Stimulated activated naive CD8-positive, alpha-beta T cell treated with anti-CD3 and anti-CD28 coated beads, Interleukin-15, Interleukin-2, amounts not matched to agents 100 U/mL and 50 U/mL, for 24 hours (primary cell): ENCODE data around the gene RGS9BP.
A peak's percentile ranks its signal among the peaks of the same experiment; 100 is the strongest.
"Not testable (repeated sequence)": the region's sequence is repeated elsewhere in the genome, so short reads cannot be mapped to it uniquely, and the experiment has no call there.

ENCODE experiments used
- ATAC-seq: fragments of 150-1000 bp; cut with Tn5 transposase; one replicate; pipeline ENCODE4 v1.10.0; 2021
- DNase-seq: peaks from one replicate; pipeline ENCODE4 v3.0.0; 2021

RGS9BP gene

DNA sequence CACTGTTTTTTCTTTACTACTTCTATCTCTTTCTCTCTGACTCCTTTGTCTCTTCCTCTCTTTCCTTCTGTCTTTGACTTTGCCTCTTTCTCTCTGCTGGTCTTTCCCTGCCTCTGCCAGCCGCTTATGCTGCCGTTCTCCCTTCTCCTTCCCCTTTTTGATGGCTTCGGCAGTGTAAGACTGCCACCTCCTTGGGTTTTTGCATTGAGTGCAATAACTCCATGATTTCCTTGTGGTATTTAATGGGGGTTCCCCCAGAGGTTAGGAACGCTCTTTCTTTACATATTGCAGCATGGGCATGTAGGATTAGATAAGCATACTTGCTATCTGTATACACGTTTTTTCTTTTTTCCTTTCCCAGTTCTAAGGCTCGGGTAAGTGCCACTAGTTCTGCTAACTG lies 19.9 kb downstream of the RGS9BP start:
- not testable (repeated sequence) for DNase-seq, ATAC-seq

DNA sequence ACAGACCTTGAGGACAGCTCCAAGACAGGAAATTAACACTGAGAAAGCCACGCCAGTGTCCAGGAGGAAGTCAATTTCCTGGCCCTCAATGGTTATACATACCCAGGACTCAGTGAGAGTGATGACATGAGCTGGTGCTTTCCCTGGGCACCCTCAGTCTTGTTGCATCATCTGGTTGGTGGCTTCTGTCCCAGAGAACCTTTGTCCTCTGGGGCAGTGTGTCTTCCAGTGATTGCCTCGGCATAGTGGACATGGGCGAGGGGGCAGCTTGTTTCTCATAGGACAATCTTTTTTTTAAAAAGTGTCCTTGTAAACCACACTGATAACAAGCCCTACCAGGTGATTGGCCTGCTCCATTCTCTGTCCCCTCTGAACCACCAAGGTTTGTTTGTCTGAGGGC lies 21.1 kb downstream of the RGS9BP start:
- DNase-seq, ATAC-seq: not testable (repeated sequence)

DNA sequence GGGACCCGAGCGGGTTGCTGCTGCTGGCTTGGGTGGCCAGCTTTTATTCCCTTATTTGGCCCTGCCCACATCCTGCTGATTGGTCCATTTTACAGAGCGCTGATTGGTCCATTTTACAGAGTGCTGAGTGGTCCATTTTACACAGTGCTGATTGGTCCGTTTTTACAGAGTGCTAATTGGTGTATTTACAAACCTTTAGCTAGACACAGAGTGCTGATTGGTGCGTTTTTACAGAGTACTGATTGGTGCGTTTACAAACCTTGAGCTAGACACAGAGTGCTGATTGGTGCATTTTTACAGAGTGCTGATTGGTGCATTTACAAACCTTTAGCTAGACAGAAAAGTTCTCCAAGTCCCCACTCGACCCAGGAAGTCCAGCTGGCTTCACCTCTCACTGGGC lies 24.5 kb downstream of the RGS9BP start:
- not testable (repeated sequence) for ATAC-seq, DNase-seq

DNA sequence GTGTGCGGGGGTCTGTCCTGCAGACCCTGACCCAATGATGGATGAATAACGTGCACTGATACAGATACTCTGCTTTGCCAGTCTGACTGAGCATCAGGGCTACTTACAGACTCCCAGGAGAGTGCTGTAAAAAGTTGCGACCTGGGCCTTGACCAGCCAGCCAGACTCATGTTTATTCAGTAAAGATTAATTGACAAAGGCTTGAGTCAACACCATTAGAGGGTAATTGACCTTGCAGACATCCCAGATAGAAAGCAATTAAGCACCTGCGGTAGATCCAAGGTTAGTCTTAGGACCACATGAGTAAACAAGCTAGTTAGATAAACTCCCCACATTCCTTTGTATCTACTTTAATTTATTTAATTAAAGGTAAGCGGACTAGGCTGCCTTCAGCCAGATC lies 26.4 kb downstream of the RGS9BP start:
- ATAC-seq (no peak), DNase-seq (no peak)

DNA sequence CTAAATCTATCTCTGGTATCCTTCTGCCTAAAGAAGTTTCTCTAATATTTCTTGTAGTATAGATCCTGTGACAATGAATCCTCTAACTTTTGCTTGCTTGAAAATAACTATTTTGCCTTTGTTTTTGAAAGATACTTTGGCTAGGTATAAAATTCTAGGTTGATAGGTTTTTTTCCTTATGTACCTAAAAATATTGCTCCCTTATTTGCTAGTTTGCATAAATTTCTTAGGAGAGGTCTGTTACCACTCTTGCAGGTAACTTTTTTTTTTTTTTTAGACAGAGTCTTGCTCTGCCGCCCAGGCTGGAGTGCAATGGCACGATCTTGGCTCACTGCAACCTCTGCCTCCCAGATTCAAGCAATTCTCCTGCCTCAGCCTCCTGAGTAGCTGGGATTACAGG lies 28.4 kb downstream of the RGS9BP start:
- not testable (repeated sequence) for ATAC-seq, DNase-seq

DNA sequence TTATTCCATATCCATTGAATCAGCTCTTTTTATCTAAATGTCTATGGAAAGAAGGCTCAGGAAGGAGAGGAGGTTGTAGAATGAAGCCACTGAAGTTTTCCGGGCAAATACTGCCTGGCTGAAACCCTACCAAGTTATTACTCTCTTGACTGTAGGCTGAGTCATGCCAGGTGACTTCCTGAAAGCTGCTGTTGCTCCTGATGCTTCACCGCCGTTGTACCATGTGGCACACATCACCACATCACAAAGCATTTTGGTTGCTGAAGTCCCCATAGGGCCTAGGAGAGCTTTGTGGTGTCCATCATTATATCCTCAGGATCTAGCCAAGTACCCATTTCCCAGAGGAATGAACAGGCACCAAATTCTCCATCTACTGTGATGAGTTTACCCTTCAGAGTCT lies 32.8 kb downstream of the RGS9BP start:
- DNase-seq (peak; percentile 19), ATAC-seq (peak; percentile 82)

DNA sequence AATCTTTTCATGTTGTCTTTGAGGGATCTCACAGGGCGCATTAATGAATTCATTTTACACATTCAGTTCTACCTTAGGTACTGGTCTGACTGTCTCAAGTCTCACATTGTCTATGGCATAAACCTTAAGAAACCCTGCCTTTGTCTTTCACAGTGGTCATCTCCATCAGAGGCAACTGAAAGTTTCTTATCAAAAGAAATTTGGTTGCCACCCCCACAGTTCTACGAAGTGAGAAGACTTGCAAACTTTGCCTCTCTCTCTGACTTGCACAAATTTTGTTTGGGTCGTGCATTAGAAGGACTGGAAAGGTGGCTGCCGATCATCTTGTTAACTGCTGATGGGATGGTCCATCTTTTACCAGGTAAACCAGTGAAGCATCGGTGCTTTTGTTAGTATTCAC lies 33.4 kb downstream of the RGS9BP start:
- ATAC-seq, result no peak
- DNase-seq, result no peak

DNA sequence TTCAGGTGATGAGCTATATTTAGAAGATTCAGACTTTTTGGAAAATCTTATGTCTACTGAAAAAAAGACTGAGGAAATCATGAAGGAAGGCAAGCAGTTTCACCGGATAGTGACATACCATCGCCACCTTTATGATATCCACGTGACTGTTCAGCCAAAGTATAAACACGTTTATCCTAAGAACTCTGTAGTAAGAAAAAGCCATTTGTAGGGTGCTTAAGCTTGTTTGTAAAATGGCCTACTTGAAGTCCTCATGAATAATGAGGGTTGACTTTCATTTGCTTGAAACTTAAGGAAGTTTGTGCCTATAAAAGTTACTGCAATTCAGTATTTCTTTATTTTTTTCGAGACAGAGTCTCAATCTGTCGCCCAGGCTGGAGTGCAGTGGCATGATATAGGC lies 36.1 kb downstream of the RGS9BP start:
- no peak for ATAC-seq

DNA sequence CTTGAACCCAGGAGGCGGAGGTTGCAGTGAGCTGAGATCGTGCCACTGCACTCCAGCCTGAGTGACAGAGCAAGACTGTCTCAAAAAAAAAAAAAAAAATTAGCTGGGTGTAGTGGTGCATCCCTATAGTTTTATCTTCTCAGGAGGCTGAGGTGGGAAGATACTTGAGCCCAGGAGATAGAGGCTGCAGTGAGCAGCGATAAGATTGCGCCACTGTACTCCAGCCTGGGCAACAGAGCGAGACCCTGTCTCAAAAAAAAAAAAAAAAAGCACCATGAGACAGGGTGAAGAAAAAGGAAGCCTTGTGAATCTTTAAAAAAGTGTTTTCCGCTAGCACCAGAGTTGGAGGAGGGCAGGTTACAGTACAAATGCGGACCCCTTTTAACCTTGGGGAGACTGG lies 40.6 kb downstream of the RGS9BP start:
- not testable (repeated sequence) for DNase-seq, ATAC-seq

More for the DNA sequence above, 36.1 kb downstream of the RGS9BP start:
- no peak for DNase-seq

DNA sequence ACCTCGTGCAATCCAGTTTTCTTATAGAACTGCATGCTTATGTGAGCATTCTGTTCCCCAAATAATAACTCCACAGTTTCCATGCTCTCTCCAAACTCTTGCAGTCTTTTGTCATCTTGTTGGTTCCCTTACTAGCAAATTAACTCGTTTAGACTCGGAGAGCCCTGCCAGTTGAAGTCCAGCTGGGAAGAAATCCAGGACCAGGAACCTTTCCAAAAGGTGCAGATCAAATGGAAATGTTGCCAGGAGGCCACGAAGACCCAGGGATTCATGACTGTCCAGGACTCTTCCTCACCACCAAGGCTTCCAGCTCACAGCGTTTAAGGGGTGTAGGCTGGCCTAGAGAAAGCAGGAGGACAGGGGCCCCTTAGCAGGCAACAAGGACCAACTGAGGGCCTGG lies 41.8 kb downstream of the RGS9BP start:
- ATAC-seq, result no peak

DNA sequence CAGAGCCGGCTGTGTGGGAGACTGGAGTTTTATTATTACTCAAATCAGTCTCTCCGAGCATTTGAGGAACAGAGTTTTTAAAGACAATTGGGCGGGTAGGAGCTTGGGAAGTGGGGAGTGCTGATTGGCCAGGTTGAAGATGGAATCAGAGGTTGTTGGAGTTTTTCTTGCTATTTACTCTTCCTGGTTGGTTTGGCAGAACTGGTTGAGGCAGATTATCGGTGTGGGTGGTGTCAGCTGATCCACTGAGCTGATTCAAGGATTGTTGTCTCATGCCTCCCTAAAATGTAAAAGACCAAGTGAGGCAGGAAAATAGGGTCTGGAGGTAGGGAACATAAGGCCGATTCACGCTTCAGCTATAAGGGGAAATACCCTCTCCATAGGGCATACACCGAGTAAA lies 42.6 kb downstream of the RGS9BP start:
- no peak for ATAC-seq

More for the DNA sequence above, 41.8 kb downstream of the RGS9BP start:
- DNase-seq, result no peak

DNA sequence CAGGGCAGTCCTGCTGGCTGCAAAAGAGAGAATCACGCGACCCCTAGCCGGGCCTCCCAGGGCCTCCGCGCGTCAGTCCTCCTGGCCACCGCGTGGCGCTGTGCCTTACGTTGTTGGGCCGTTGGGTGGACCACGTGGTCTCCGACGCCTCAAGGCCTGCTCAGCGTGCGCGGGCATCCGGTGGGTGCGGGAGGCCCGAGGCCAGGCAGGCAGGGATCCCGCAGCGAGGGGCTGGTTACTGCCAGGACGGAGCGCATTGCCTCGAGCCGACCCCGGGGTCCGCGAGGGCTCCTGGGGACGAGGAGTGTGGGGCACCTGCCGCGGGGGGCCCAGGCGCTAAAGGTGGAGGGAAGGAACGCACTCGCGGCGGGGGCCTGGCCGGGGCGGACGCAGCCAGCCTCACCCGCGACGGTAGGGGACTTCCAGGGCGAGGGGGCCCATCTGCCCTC lies 44.0 kb downstream of the RGS9BP start, which contains the start of gene TDRD12:
TDRD12 (plus strand) TSS at position 157 of the 449 bp plus-strand sequence. CDS start 306 bp downstream, outside the sequence.
- ATAC-seq (no peak), DNase-seq (no peak)

More for the DNA sequence above, 42.6 kb downstream of the RGS9BP start:
- no peak for DNase-seq

DNA sequence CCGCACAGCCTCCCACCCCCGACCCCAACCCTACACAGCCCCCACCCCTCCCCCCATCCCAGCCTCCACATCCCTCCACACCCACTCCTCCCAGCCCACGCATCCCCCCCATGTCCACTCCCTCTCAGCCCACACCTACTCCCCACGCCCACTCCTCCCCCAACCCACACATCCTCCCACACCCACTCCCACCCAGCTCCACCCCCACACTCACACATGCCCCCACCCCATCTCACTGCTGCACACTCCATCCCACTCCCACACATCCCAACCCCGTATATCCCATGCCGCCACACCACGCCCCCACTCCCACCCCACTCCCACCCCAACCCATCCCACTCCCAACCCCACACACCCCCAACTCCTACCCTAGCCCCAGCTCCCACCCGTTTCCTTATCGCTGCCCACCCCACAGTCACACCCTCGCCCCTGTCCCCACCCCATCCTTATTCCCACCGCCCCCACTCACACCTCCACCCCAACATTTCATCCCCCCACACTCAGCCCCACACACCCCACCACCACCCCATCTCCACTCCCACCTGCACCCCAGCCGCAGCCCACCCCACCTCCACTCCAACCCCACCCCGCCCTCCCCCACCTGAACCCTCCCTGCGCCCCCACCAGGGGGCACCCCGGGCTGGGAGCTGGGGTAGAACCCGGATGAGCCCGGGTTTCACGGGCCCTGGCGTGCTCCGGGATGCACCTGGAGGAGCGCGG lies 44.7 kb downstream of the RGS9BP start:
- no peak for DNase-seq

DNA sequence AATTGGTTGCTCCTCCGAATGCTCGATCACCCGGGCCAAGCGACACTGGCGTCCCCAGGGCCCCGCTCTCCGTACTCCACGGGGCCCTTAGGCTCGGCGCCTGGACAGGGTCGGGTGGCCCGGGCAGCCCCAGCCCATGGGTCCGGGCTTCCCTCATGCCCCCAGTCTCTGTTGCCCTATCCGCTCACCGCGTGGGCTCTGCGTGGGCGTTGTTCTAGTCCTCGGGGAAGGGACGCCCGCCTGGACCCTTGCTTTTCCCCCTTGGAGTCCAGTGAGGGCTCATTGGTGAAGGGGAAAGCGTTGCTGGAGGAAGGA lies 45.2 kb downstream of the RGS9BP start:
- DNase-seq, result no peak
- peak; percentile 14 for ATAC-seq

More for the DNA sequence above, 44.7 kb downstream of the RGS9BP start:
- ATAC-seq, result no peak
